OCI-LY7 (cell line): Measurements from ENCODE around the gene NDST4.

Experiments used
- EZH2phosphoT487 ChIP-seq: fragments of 200-600 bp; sonication (generic); IDR thresholded peaks from 2 replicates; pipeline ENCODE4 v1.6.1; 2018; ENCODE audit warnings: low read depth, borderline replicate concordance, mild to moderate bottlenecking, mixed run types, antibody characterized with exemption, low read length, moderate library complexity, mixed read lengths
- TF ChIP-seq, protein P1 (sequence below): fragments of 200-600 bp; sonication (generic); conservative IDR thresholded peaks from 2 replicates; pipeline ENCODE4 v1.5.1; 2014; ENCODE audit warnings: mild to moderate bottlenecking, antibody characterized with exemption, low read length, moderate library complexity, mixed read lengths

GRCh38 chr4:114857831-114858230 is 255.6 kb downstream of the NDST4 start:
- TF ChIP-seq, protein P1, sequence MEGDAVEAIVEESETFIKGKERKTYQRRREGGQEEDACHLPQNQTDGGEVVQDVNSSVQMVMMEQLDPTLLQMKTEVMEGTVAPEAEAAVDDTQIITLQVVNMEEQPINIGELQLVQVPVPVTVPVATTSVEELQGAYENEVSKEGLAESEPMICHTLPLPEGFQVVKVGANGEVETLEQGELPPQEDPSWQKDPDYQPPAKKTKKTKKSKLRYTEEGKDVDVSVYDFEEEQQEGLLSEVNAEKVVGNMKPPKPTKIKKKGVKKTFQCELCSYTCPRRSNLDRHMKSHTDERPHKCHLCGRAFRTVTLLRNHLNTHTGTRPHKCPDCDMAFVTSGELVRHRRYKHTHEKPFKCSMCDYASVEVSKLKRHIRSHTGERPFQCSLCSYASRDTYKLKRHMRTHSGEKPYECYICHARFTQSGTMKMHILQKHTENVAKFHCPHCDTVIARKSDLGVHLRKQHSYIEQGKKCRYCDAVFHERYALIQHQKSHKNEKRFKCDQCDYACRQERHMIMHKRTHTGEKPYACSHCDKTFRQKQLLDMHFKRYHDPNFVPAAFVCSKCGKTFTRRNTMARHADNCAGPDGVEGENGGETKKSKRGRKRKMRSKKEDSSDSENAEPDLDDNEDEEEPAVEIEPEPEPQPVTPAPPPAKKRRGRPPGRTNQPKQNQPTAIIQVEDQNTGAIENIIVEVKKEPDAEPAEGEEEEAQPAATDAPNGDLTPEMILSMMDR, result no peak
- TF ChIP-seq EZH2phosphoT487, result no peak
